Anterior cingulate cortex (tissue), 58 donors: Measurements from ENCODE around the gene TBC1D13.
A peak's percentile ranks its signal among the peaks of the same experiment; 100 is the strongest.
"Not testable (repeated sequence)": the region's sequence is repeated elsewhere in the genome, so short reads cannot be mapped to it uniquely, and the experiment has no call there.

Experiments
- DNase-seq, 58 donors: peaks; one replicate each; lab custom pipeline; 2025; lab: John Stamatoyannopoulos, UW

TBC1D13 gene

GRCh38 chr9:128781187-128782070 lies 5.6 kb upstream of the TBC1D13 start:
- no peak for DNase-seq

DNA sequence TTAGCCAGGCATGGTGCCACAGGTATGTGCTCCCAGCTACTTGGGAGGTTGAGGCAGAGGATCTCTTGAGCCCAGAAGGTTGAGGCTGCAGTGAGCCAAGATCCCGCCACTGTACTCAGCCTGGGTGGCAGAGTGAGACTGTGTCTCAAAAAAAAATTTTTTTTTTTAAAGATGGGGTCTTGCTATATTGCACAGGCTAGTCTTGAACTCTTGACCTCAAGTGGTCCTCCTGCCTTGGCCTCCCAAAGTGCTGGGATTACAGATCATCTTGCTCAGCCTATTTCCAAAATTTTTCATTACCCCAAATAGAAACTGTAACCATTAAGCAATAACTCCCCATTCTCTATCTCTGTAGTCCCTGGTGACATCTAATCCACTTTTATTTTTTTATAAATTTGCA lies 4.4 kb upstream of the TBC1D13 start:
- DNase-seq = no peak

- DNase-seq = no peak
These were observed 1.6 kb upstream of the TBC1D13 start for GRCh38 chr9:128785427-128785826.

DNA sequence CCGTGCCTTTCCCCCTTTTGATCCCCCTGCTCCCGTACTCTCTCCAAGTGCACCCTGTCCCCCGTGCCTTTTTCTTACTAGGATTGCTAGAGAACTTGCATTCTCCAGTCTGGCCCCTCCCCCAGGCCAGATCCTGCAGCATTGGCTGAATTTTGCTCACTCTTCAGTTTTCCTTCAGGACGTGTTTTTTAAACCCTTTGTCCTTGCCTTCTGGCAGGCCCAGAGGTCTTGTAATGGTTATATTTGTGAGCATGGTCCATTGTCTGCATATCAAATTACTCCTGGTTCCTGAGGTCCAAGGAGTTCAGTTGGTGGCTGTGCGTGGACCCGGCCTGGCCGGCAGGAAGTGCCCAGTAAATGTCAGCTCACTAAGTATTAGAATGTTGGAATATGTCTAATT lies 606 bp downstream of the TBC1D13 start:
- DNase-seq = peak in 3 of 58 donors; percentile 13 to 41 (median 24)

DNA sequence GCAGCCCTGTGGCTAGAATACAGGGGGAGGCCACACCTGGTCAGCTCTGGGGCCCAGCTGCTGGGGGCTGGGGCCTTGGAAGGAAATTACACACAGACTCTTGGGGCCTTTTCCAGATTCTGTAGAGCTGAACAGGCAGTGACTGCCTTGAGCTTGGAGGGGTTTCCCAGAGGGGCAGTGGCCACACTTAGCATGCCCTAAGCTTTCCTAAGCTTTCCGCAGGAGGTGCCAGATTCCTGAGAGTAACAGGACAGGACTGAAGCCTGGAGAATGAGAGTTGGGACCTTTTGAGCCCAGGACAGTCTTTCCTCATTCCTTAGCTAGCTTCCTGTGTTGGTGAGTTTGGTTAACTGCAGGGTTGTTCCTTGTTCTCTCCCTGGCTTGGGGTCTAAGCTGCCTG lies 1.4 kb downstream of the TBC1D13 start:
- DNase-seq = no peak

DNA sequence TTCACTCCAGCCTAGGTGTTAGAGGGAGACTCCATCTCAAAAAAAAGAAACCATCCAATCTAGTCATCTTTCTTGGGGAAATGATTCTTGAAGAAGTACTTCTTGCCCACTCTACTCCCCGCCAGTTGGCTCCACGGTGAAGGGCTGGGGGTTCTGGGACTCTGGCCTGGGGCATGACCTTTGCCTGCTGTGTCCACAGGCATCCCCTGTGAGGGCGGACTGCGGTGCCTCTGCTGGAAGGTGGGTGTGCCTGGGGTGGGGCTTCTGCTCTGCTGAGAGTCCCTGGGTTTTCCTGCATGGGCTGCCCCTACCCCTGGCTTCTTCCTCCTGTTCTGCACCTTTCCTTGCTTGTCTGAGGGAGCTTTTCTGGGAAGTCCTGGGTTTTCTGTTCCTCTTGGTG lies 3.5 kb downstream of the TBC1D13 start:
- no peak for DNase-seq

DNA sequence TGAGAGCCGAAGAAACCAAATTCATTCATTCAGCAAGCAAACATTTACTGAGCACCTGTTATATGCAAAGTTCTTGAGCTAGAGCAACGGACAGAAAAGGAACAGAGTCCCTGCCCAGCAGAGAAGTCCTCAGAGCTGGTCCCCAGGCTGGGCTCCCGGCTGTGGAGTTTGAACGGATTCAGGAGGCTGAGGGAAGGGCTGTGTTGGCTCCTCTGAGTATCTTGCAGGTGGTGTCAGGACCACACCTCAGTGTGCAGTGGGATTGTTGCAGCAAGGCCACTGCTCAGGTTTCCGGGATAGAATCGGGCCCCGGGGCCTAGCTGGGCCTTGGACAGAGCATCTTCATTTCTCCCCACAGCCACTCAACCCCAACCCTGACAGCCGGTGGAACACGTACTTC lies 5.1 kb downstream of the TBC1D13 start:
- no peak for DNase-seq

DNA sequence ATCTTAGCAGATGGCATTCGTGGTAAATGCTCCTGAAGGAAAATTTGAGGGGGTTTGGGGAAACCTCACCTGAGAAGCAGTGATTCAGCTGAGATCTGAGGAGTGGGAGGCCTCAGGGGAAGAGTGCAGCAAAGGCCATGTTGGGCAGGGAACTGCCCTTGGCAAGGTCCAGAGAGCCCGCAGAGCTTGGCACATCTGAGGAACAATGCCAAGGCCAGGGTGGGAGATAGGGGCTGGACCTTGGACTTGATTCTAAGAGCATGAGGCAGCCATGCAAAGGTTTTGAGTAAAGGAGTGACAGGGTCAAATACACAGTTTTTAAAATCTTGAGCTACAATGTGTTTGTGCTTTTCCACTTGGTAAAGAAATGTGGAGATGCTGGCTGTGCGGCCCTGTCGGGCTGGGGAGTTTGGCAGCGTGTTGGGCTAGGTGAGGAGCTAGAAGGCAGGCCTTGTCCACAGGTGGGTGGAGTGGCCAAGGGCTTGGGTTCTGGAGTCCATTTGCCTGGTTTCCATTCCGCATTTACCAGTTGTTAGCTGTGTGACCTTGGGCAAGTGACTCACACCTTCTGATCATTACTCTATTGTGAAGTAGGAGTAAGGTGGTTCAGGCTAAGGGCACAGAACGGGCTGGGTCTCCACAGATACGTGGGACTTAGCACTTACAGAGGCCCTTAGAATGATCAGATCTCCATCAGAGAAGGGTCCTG lies 6.1 kb downstream of the TBC1D13 start:
- DNase-seq = no peak

GRCh38 chr9:128794961-128795360 lies 7.9 kb downstream of the TBC1D13 start:
- DNase-seq = not testable (repeated sequence)

- DNase-seq = no peak
These were observed 11.8 kb downstream of the TBC1D13 start for GRCh38 chr9:128798896-128799295.

- no peak for DNase-seq
These were observed 13.0 kb downstream of the TBC1D13 start for GRCh38 chr9:128800061-128800460.

DNA sequence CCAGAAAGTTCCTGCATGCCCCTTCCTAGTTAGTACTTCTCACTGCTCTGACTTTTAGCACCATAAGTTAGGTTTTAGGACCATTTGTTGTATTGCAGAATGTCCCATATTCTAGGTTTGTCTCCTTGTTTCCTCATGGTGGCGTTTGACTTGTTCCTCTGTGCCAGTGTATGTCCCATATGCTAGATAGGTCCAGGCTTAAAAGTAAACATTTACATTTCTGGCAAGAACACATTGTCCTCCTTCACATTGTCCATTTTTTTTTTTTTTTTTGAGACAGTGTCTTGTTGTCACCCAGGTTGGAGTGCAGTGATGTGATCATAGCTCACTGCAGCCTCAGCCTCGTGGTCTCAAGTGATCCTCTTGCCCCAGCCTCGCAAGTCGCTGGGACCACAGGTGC lies 15.4 kb downstream of the TBC1D13 start:
- DNase-seq = no peak

DNA sequence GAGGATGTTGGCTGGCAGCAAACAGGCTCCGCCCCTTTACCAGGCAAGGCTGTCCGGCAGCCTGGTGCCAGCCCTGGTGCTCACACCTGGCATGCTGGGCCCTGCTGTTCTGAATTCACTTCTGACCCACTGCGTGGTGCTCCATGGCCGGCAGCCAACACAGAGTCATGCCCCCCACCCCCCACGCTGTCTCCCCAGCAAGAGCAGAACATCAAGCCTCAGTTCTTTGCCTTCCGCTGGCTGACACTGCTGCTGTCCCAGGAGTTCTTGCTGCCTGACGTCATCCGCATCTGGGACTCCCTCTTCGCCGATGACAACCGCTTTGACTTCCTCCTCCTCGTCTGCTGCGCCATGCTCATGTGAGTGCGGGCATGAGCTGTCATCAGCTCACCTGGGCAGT lies 18.6 kb downstream of the TBC1D13 start:
- DNase-seq = peak in 37 of 58 donors; percentile 12 to 88 (median 36)

- no peak for DNase-seq
These were observed 20.8 kb downstream of the TBC1D13 start for GRCh38 chr9:128807827-128808226.

DNA sequence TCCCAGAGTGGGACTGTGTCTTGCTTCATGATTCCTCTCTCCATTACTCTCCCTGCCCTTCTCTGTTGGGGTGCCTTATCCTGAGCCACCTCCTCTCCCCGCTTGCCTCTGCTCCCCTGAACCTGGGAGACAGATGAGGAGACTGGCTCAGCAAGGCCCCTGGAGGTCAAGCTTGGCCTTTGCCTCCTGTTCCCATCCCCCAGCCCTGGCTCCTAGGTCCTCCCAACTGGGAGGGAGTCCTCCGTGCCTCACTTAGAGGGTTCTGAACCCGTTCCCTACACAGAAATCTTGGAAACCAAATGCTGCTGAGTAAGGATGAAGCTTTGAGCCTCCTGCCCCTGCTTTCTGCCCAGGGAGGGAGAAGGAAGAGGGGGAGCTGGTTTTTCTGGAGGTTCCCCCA lies 21.5 kb downstream of the TBC1D13 start:
- DNase-seq = no peak

GRCh38 chr9:128809036-128809599 lies 22.1 kb downstream of the TBC1D13 start:
- no peak for DNase-seq

- no peak for DNase-seq
These were observed 22.8 kb downstream of the TBC1D13 start for GRCh38 chr9:128809831-128810230.

GRCh38 chr9:128810873-128811272 lies 23.8 kb downstream of the TBC1D13 start:
- no peak for DNase-seq

DNA sequence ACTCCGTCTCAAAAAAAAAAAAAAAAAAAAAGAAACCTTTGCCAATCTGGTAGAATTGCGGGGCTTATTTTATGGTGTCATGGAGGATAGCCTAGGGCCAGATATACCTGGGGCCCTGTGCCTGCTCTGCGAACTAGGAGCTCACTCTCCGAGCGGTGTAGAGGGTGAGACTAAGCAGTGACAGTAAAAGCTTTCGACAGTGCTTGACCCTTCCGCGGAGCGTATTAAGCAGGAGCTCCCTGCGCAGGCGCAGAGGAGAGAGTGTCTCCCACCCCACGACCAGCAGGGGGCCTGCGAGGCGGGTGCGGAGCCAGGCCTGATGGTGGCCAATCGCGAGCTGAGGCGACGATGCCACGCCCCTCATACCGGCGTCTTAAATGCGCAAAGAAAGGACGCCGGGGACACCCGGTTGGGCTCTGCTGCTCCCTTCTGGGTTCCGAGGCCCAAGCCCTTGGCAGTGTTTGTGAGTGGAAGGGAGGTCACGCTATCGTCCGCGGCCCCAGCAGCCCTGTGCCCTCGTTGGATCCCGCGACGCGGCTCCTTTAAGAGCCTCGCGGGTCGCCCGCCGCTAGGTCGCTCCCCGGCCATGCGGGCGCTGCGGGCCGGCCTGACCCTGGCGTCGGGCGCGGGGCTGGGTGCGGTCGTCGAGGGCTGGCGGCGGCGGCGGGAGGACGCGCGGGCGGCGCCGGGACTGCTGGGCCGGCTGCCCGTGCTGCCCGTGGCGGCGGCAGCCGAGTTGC lies 31.2 kb downstream of the TBC1D13 start, which contains the start of gene ENDOG:
Gene ENDOG (plus strand): TSS at position 402 of the 740 bp plus-strand sequence. CDS start 185 bp downstream, at position 587.
- DNase-seq = peak; percentile 71 to 99 (median 96)
